Esophagus squamous epithelium (tissue), 5 donors: ENCODE results near the gene FDXR. TPM values are rescaled to one million over a fixed set of nuclear protein-coding genes. Genes with fewer than 3 reads are reported as not detected.

Experiments
- DNase-seq: peaks from one replicate; lab custom pipeline; 2025; lab: John Stamatoyannopoulos, UW
- H3K27ac ChIP-seq, 4 donors: fragments of 200-600 bp; sonication (generic); one replicate each; pipeline ENCODE4 v1.5.1; 2016 to 2019; ENCODE audit warnings: mild to moderate bottlenecking in 1 of 4
- H3K27me3 ChIP-seq, 4 donors: fragments of 200-600 bp; sonication (generic); 1 replicate in 3 of 4; 2 replicates in 1 of 4; pipeline versions ENCODE4 v1.5.1 to v1.6.0; 2017 to 2021; ENCODE audit warnings: antibody characterized with exemption in 1 of 4
- H3K36me3 ChIP-seq, 3 donors: fragments of 200-600 bp; sonication (generic); one replicate each; pipeline ENCODE4 v1.5.1; 2016 to 2019
- H3K4me1 ChIP-seq, 3 donors: fragments of 200-600 bp; sonication (generic); one replicate each; pipeline ENCODE4 v1.5.1; 2017 to 2019
- H3K4me3 ChIP-seq, 4 donors: fragments of 200-600 bp; sonication (generic); 1 replicate in 3 of 4; 2 replicates in 1 of 4; pipeline ENCODE4 v1.5.1; 2016 to 2019; ENCODE audit warnings: mild to moderate bottlenecking in 2 of 4, moderate library complexity in 1 of 4
- H3K9me3 ChIP-seq, 3 donors: fragments of 200-600 bp; sonication (generic); one replicate each; pipeline ENCODE4 v1.5.1; 2016 to 2019
- CTCF ChIP-seq, 6 experiments: fragments of 450-650 bp in 4 of 6; fragments of 200-600 bp in 2 of 6; sonication (generic) in 2 of 6; IDR thresholded peaks; one replicate each; pipeline ENCODE4 v1.5.1; 2016 to 2019; ENCODE audit warnings: antibody characterized with exemption in 6 of 6, mild to moderate bottlenecking in 4 of 6, moderate library complexity in 4 of 6
- POLR2A ChIP-seq, 4 donors: fragments of 450-650 bp; IDR thresholded peaks; one replicate each; pipeline ENCODE4 v1.6.1; 2017; ENCODE audit warnings: antibody characterized with exemption in 4 of 4, mild to moderate bottlenecking in 4 of 4, moderate library complexity in 3 of 4
- WGBS, 2 donors: methylation state at CpG; one replicate each; pipeline ENCODE4 v1.1.5; 2018; 5-methylcytosine and 5-hydroxymethylcytosine counted together
- intact Hi-C: fragments of 100-400 bp; cut with DNase I; formaldehyde crosslinking; loops from one replicate; pipeline ENCODE4 v1.15.0; 2022
- total RNA-seq, 4 donors: library from RNA; depleted of rRNA; stranded (reverse); fragments of >200 nt; gene quantifications; one replicate each; pipeline ENCODE4 v1.1.0, GENCODE V29; 2016
- donor health status: DM: yes; HTN: yes; CAD: no.

Gene FDXR
- total RNA-seq, 4 donors from 2014 or later = 24.4 to 46.4 (median 32.4) TPM

- H3K4me3 ChIP-seq = no peak overlapping the region
- intact Hi-C loops = no loop called here
- H3K9me3 ChIP-seq = no peaks in the 10 kb centered on the region
- H3K36me3 ChIP-seq = no peaks in the 10 kb centered on the region
- DNase-seq = no peak
- no peak for TF ChIP-seq POLR2A (IDR thresholded peaks at IDR 0.05)
- H3K4me1 ChIP-seq = peaks cover 6 to 41% (median 15%) of the 10 kb centered on the region in 3 donors
- peaks cover 0 to 44% (median 0%) of the 10 kb centered on the region in 4 donors for H3K27me3 ChIP-seq
- 73 to 86% methylated on average over 5 to 7 of the region's 7 CpGs for WGBS, 2 donors
- H3K27ac ChIP-seq = no peak overlapping the region
These were observed 32.1 kb upstream of the FDXR start for GRCh38 chr17:74904687-74905409.

GRCh38 chr17:74903671-74904070, 30.9 kb upstream of the FDXR start:
- intact Hi-C loops = no loop called here
- no peak overlapping the region for H3K4me3 ChIP-seq

GRCh38 chr17:74903034-74903433, 30.2 kb upstream of the FDXR start:
- no peaks in the 10 kb centered on the region for H3K9me3 ChIP-seq
- 89 to 92% methylated on average over 7 to 9 of the region's 9 CpGs for WGBS, 2 donors
- no peak overlapping the region for H3K4me3 ChIP-seq
- intact Hi-C loops = no loop called here
- peaks cover 0 to 44% (median 0%) of the 10 kb centered on the region in 4 donors for H3K27me3 ChIP-seq
- H3K36me3 ChIP-seq = no peaks in the 10 kb centered on the region
- H3K27ac ChIP-seq = no peak overlapping the region
- DNase-seq = no peak
- peaks cover 0 to 39% (median 5%) of the 10 kb centered on the region in 3 donors for H3K4me1 ChIP-seq
- TF ChIP-seq CTCF (IDR thresholded peaks at IDR 0.05) = no peak
- no peak for TF ChIP-seq POLR2A (IDR thresholded peaks at IDR 0.05)

More at GRCh38 chr17:74903671-74904070, 30.9 kb upstream of the FDXR start:
- Histone ChIP-seq H3K27me3 (peaks cover 0 to 44% (median 0%) of the 10 kb centered on the region in 4 donors), H3K9me3 (no peaks in the 10 kb centered on the region), H3K27ac (no peak overlapping the region), H3K4me1 (peaks cover 5 to 39% (median 11%) of the 10 kb centered on the region in 3 donors), H3K36me3 (no peaks in the 10 kb centered on the region)
- no peak for DNase-seq
- 54 to 56% methylated on average over 3 to 4 of the region's 6 CpGs for WGBS, 2 donors
- TF ChIP-seq POLR2A (IDR thresholded peaks at IDR 0.05) = no peak
- no peak for TF ChIP-seq CTCF (IDR thresholded peaks at IDR 0.05)

- Histone ChIP-seq H3K4me1 (peaks cover 0 to 25% (median 0%) of the 10 kb centered on the region in 3 donors), H3K36me3 (no peaks in the 10 kb centered on the region), H3K9me3 (no peaks in the 10 kb centered on the region), H3K4me3 (no peak overlapping the region), H3K27me3 (peaks cover 0 to 40% (median 0%) of the 10 kb centered on the region in 4 donors), H3K27ac (no peak overlapping the region)
- DNase-seq = no peak
- WGBS, 2 donors = 67 to 71% methylated on average over 12 to 14 of the region's 14 CpGs
- TF ChIP-seq POLR2A (IDR thresholded peaks at IDR 0.05) (no peak), CTCF (IDR thresholded peaks at IDR 0.05) (no peak)
- intact Hi-C loops = no loop called here
These were observed 28.8 kb upstream of the FDXR start for GRCh38 chr17:74901353-74902135.

GRCh38 chr17:74900208-74900607, 27.4 kb upstream of the FDXR start:
- peaks cover 0 to 25% (median 0%) of the 10 kb centered on the region in 3 donors for H3K4me1 ChIP-seq
- H3K9me3 ChIP-seq = no peaks in the 10 kb centered on the region
- no peak overlapping the region for H3K4me3 ChIP-seq
- 52 to 74% methylated on average over 7 to 8 of the region's 8 CpGs for WGBS, 2 donors
- TF ChIP-seq POLR2A (IDR thresholded peaks at IDR 0.05) (no peak), CTCF (IDR thresholded peaks at IDR 0.05) (no peak)
- intact Hi-C loops = no loop called here
- no peaks in the 10 kb centered on the region for H3K36me3 ChIP-seq
- peaks cover 0 to 53% (median 0%) of the 10 kb centered on the region in 4 donors for H3K27me3 ChIP-seq
- no peak for DNase-seq
- H3K27ac ChIP-seq = no peak overlapping the region
